Fibroblast of the conjunctiva (primary cell): Measurements from ENCODE around the gene AMH.
"Not testable (repeated sequence)": the region's sequence is repeated elsewhere in the genome, so short reads cannot be mapped to it uniquely, and the experiment has no call there.

ENCODE experiments used
- DNase-seq: peaks from one replicate; pipeline ENCODE4 v3.0.0-alpha.2; 2010; ENCODE audit warnings: low read depth

AMH gene

GRCh38 chr19:2249010-2249866 is at the start of gene AMH:
AMH (plus strand) TSS chr19:2249323; CDS start chr19:2249333, 10 bp downstream.
- no peak for DNase-seq

GRCh38 chr19:2199861-2200623 is 49.1 kb upstream of the AMH start:
- no peak for DNase-seq

GRCh38 chr19:2200624-2201294 is 48.4 kb upstream of the AMH start:
- not testable (repeated sequence) for DNase-seq

GRCh38 chr19:2201473-2202148 is 47.5 kb upstream of the AMH start:
- DNase-seq, result no peak

- no peak for DNase-seq
Measured at GRCh38 chr19:2202366-2202765, 46.8 kb upstream of the AMH start.

- DNase-seq, result no peak
Measured at GRCh38 chr19:2207008-2207407, 42.1 kb upstream of the AMH start.

GRCh38 chr19:2207991-2208860 is 40.9 kb upstream of the AMH start:
- peak; percentile 53 for DNase-seq

GRCh38 chr19:2208975-2209374 is 40.1 kb upstream of the AMH start:
- no peak for DNase-seq

GRCh38 chr19:2209408-2209807 is 39.7 kb upstream of the AMH start:
- no peak for DNase-seq

GRCh38 chr19:2210206-2210605 is 38.9 kb upstream of the AMH start:
- DNase-seq, result no peak

- DNase-seq, result no peak
Measured at GRCh38 chr19:2210987-2211740, 38.0 kb upstream of the AMH start.

- no peak for DNase-seq
Measured at GRCh38 chr19:2212861-2213711, 36.0 kb upstream of the AMH start.

- DNase-seq, result no peak
Measured at GRCh38 chr19:2213799-2214198, 35.3 kb upstream of the AMH start.

- DNase-seq, result no peak
Measured at GRCh38 chr19:2214251-2214650, 34.9 kb upstream of the AMH start.

GRCh38 chr19:2215281-2215751 is 33.8 kb upstream of the AMH start:
- DNase-seq, result no peak

GRCh38 chr19:2216361-2217225 is 32.5 kb upstream of the AMH start:
- DNase-seq, result no peak

GRCh38 chr19:2217591-2217990 is 31.5 kb upstream of the AMH start:
- no peak for DNase-seq

GRCh38 chr19:2219726-2220125 is 29.4 kb upstream of the AMH start:
- no peak for DNase-seq
